AG09309 (cell line): Measurements from ENCODE around the gene GSN.

Source experiments
- DNase-seq: peaks from one replicate; pipeline ENCODE4 v3.0.0-alpha.2; 2010; ENCODE audit warnings: low read depth
- H3K4me3 ChIP-seq: 2 replicates; pipeline ENCODE4 v1.5.1; 2011; ENCODE audit warnings: mild to moderate bottlenecking, low read depth, low read length, moderate library complexity; ENCODE audit not compliant: control insufficient read depth
- TF ChIP-seq, protein P1 (sequence below): IDR thresholded peaks from 2 replicates; pipeline ENCODE4 v1.5.1; 2011; ENCODE audit warnings: mild to moderate bottlenecking, low read depth, low read length, inconsistent platforms; ENCODE audit not compliant: insufficient read depth, control insufficient read depth; ENCODE audit errors: missing control alignments

GSN gene

DNA sequence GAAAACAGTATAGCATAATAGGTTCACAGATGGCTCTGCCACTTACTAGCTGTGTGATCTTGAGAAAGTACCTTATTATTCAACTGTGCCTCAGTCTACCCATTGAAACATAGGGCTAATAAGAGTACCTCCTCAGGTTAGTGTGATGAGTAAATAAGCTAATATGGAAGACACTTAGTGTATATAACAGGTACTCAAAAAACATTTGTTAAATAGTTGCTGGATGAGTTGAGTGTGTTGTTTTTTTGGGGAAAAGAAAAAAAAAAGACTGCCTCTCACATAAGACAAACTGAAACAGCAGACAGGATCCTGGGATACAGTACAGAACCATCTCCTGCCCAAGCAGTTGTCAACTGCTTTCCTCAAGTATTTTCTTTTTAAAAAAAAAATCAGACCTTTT, 96.9 kb downstream of the GSN start:
- TF ChIP-seq, protein P1, sequence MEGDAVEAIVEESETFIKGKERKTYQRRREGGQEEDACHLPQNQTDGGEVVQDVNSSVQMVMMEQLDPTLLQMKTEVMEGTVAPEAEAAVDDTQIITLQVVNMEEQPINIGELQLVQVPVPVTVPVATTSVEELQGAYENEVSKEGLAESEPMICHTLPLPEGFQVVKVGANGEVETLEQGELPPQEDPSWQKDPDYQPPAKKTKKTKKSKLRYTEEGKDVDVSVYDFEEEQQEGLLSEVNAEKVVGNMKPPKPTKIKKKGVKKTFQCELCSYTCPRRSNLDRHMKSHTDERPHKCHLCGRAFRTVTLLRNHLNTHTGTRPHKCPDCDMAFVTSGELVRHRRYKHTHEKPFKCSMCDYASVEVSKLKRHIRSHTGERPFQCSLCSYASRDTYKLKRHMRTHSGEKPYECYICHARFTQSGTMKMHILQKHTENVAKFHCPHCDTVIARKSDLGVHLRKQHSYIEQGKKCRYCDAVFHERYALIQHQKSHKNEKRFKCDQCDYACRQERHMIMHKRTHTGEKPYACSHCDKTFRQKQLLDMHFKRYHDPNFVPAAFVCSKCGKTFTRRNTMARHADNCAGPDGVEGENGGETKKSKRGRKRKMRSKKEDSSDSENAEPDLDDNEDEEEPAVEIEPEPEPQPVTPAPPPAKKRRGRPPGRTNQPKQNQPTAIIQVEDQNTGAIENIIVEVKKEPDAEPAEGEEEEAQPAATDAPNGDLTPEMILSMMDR = no peak

DNA sequence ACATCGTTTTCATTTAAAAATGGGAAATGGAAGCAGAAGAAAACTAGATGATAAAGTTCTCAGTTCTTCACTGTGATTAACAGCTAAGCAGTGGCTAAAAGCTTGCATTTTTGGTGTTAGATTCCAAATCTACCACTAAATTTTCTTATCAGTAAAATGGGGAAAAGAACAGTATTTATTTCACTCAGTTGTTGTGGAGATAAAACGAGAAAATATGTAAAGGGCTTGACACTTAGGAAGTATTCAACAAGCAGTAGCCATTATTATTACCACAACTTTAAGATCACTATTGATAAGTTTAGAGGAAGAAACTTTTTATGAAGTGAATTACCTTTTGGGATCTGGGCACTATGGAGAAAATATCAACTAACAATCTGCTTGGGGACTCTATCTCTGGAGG, 97.6 kb downstream of the GSN start:
- TF ChIP-seq, protein P1 = no peak
- DNase-seq = no peak
- no peak overlapping the region for H3K4me3 ChIP-seq

More for the DNA sequence above, 96.9 kb downstream of the GSN start:
- H3K4me3 ChIP-seq = no peak overlapping the region
- no peak for DNase-seq

DNA sequence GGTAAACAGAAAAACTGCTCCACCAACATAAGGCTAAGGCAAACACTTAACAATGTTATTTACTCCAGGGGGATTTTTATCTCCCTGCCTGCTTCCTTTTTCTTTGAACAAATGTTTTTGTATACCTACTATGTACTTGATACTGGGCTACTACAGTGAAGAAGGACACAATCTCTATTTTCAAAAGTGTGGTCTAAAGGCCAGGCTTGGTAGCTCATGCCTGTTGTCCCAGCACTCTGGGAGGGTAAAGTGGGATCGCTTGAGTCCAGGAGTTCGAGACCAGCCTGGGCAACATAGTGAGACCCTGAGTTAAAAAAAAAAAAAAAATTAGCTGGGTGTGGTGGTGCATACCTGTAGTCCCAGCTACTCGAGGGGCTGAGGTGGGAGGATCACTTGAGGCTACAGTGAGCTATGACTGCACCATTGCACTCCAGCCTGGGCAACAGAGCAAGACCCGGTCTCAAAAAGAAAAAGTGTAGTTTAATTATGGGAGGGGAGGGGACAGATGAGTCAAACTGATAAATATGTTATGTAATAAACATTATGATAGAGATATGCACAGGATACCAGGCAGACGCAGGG, 98.7 kb downstream of the GSN start:
- TF ChIP-seq, protein P1 = no peak
- no peak overlapping the region for H3K4me3 ChIP-seq
- no peak for DNase-seq

DNA sequence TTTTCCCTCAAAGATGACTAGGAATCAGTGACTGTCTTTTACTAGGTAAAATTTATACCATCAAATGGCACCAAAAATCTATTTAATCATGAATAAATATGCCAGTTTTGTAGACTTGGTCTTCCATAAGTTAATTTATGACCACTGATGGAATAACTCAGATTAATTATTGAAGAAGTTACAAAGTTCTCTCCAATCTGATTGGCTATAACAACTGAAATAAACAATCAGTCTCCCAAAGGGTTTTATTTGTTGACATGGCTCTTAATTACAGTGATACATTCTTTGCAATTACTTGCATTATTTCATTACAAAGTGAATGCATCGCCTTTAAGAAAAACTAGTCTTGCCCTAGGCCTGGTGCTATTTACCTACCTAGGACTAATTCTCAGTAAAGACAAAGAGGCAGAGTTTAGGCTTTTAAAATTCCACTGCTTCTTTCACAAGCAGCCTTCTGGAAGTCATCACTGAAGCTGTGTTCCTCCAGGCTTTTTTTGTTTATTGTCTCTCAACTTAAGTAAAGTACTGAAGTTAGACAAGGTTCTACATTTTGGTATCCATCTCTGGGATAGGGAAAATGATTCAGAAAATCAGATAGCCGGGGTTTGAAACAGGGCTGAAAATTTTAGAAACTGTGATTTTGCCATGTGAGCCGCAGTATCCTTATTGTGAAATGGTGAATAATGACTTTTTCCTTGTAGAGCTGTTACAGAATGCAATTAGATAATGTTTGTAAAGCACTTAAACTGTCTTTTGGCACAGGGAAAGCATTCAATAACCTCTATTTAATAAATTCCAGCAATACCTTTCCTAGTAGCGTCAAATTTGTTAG, 99.6 kb downstream of the GSN start:
- no peak for DNase-seq
- TF ChIP-seq, protein P1 = no peak
- peak overlapping the region; percentile 72 for H3K4me3 ChIP-seq

DNA sequence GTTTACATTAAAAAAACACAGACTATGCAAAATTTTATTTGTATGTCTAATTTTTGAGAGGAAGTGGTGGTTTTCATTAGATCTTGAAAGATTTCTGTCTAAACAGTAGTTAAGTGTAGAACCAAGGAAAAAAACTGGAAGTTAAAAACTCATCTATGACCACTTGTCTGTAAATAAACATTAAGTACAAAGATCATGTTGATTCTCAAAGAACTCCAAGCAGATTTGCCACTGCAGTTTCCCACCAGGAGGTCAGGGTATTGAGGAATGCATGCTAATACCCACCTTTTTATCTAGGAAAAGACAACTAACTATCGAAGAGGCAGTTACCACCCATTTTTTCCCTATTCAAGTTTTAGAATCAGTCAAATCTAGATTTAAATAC, 100.2 kb downstream of the GSN start:
- DNase-seq = no peak
- TF ChIP-seq, protein P1 = no peak
- H3K4me3 ChIP-seq = peak overlapping the region; percentile 72

DNA sequence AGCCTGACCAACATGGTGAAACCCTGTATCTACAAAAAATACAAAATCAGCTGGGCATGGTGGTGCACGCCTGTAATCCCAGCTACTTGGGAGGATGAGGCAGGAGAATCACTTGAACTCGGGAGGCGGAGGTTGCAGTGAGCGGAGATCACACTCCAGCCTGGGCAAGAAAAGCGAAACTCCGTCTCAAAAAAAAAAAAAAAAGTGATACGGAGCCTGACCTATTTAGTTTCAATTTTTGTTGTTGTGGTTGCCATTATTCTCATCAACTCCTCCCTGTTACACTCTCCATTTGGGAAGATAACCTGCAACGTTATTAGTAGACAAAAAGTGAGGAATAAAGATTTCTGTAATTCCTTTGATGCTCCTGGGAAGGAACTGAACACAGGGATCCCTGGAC, 100.8 kb downstream of the GSN start:
- TF ChIP-seq, protein P1 = no peak
- peak overlapping the region; percentile 72 for H3K4me3 ChIP-seq
- DNase-seq = no peak
